Ovary (tissue), 9 donors: ENCODE data around the gene ZNF436. TPM values are rescaled to one million over a fixed set of nuclear protein-coding genes. Genes with fewer than 3 reads are reported as not detected.

Source experiments
- DNase-seq, 5 donors: peaks; one replicate each; pipeline ENCODE4 v3.0.0-alpha.2; 2019 to 2020
- H3K27ac ChIP-seq, 2 donors: fragments of 200-600 bp; one replicate each; pipeline versions ENCODE4 v1.5.1 to v1.8.0; 2019 to 2022
- H3K27me3 ChIP-seq: fragments of 200-600 bp; one replicate; pipeline ENCODE4 v1.8.0; 2022
- H3K36me3 ChIP-seq: fragments of 200-600 bp; sonication (generic); one replicate; pipeline ENCODE4 v1.5.1; 2019
- H3K4me1 ChIP-seq: one replicate; pipeline ENCODE4 v1.8.1; 2013; ENCODE audit warnings: mild to moderate bottlenecking, moderate library complexity; ENCODE audit not compliant: insufficient read depth
- H3K4me3 ChIP-seq: fragments of 200-600 bp; sonication (generic); one replicate; pipeline ENCODE4 v1.5.1; 2017
- H3K9me3 ChIP-seq, 2 donors: fragments of 200-600 bp in 1 of 2; sonication (generic) in 1 of 2; one replicate each; pipeline versions ENCODE4 v1.5.1 to v1.8.1; 2013 to 2019; ENCODE audit warnings: mild to moderate bottlenecking in 1 of 2, moderate library complexity in 1 of 2
- CTCF ChIP-seq, 3 donors: fragments of 450-650 bp in 2 of 3; fragments of 200-600 bp in 1 of 3; IDR thresholded peaks; one replicate each; pipeline versions ENCODE4 v1.5.1 to v1.8.0; 2016 to 2022; ENCODE audit warnings: antibody characterized with exemption in 3 of 3, mild to moderate bottlenecking in 1 of 3
- EP300 ChIP-seq: sonication (generic); formaldehyde crosslinking; IDR thresholded peaks from one replicate; pipeline ENCODE4 v1.6.1; 2017; ENCODE audit warnings: antibody characterized with exemption
- POLR2A ChIP-seq: fragments of 450-650 bp; IDR thresholded peaks from one replicate; pipeline ENCODE4 v1.6.1; 2017; ENCODE audit warnings: antibody characterized with exemption, mild to moderate bottlenecking, moderate library complexity
- WGBS, 3 donors: extraction: QIAGEN DNeasy Blood & Tissue Kit in 1 of 3; methylation state at CpG; one replicate each; pipeline versions ENCODE4 v1.1.5 to v1.1.7; 2013 to 2017; 5-methylcytosine and 5-hydroxymethylcytosine counted together
- intact Hi-C, 4 donors: fragments of 100-400 bp; cut with DNase I; formaldehyde crosslinking; loops; one replicate each; pipeline versions ENCODE4 v1.11.0 to v1.15.1; 2022 to 2023
- polyA plus RNA-seq, 2 donors: library from polyadenylated mRNA; stranded (reverse); fragments of 200-250 nt in 1 of 2; fragments of 350-450 nt in 1 of 2; fragmentation: Illumina TruSeq in 1 of 2; extraction: RNeasy Lipid Tissue Mini Kit (QIAGEN cat#74804) in 1 of 2; gene quantifications; one replicate each; pipeline ENCODE4 v1.2.3, GENCODE V29; 2013 to 2014
- total RNA-seq, 7 donors: library from RNA; depleted of rRNA in 2 of 7; stranded (reverse); fragments of >200 nt in 2 of 7; fragmentation: NEBNext Ultra II Directional in 3 of 7; extraction: Animal tissue kit (Norgen Biotek cat#: 25700) in 3 of 7; gene quantifications; one replicate each; pipeline versions ENCODE4 v1.1.0 to v1.2.4, GENCODE V29; 2016 to 2023
- donor health status: DM: no; HTN: no; CAD: no; lungs with moderate emphysema.
- donor health status: DM: no; HTN: no; CAD: no.
- donor health status: Bipolar disorder and iron deficiency.
- donor health status: DM: yes; HTN: yes; CAD: no.
- donor health status: DM: no; HTN: no; CAD: no.
- donor health status: DM: yes; HTN: yes; CAD: no.

The ZNF436 gene
- total and polyA plus RNA-seq, 9 donors, result 16.5 to 43.1 (median 23.5) TPM

- Histone ChIP-seq H3K27ac (peak overlapping the region in 1 of 2 donors; percentile 49), H3K4me3 (no peak overlapping the region), H3K9me3 (no peaks in the 10 kb centered on the region), H3K27me3 (no peaks in the 10 kb centered on the region), H3K36me3 (no peaks in the 10 kb centered on the region), H3K4me1 (peaks cover 9% of the 10 kb centered on the region)
- DNase-seq, result no peak
- intact Hi-C loops, result loop anchor here in 1 of 4 donors (10.0 kb wide), 1 partner anchor 59 kb away; the partner anchor contains the start of gene HNRNPR
- TF ChIP-seq EP300, result no peak
- TF ChIP-seq CTCF (IDR thresholded peaks at IDR 0.05), result no peak
- TF ChIP-seq POLR2A, result no peak
- 47 to 55% (median 48%) methylated on average over 4 of the region's 4 CpGs for WGBS, 3 donors
Measured at GRCh38 chr1:23403355-23403734, 33.7 kb upstream of the ZNF436 start.

GRCh38 chr1:23403038-23403336, 33.4 kb upstream of the ZNF436 start:
- Histone ChIP-seq H3K4me3 (no peak overlapping the region), H3K27ac (peak overlapping the region in 1 of 2 donors; percentile 49), H3K9me3 (no peaks in the 10 kb centered on the region), H3K27me3 (no peaks in the 10 kb centered on the region), H3K4me1 (peaks cover 9% of the 10 kb centered on the region), H3K36me3 (no peaks in the 10 kb centered on the region)
- DNase-seq, result peak in 3 of 5 donors; percentile 31 to 60 (median 48)
- intact Hi-C loops, result loop anchor here in 1 of 4 donors (10.0 kb wide), 1 partner anchor 58 kb away; the partner anchor contains the start of gene HNRNPR
- WGBS, 3 donors, result 12 to 20% (median 17%) methylated on average over 6 of the region's 6 CpGs
- TF ChIP-seq EP300, result no peak
- TF ChIP-seq CTCF (IDR thresholded peaks at IDR 0.05), result no peak
- no peak for TF ChIP-seq POLR2A

GRCh38 chr1:23402286-23403037, 32.8 kb upstream of the ZNF436 start:
- Histone ChIP-seq H3K9me3 (no peaks in the 10 kb centered on the region), H3K27me3 (no peaks in the 10 kb centered on the region), H3K4me3 (no peak overlapping the region), H3K4me1 (peaks cover 9% of the 10 kb centered on the region), H3K27ac (peak overlapping the region in 1 of 2 donors; percentile 49), H3K36me3 (no peaks in the 10 kb centered on the region)
- no peak for DNase-seq
- intact Hi-C loops, result loop anchor here in 1 of 4 donors (10.0 kb wide), 1 partner anchor 58 kb away; the partner anchor contains the start of gene HNRNPR
- 80 to 85% (median 81%) methylated on average over 11 of the region's 11 CpGs for WGBS, 3 donors
- no peak for TF ChIP-seq POLR2A
- TF ChIP-seq CTCF (IDR thresholded peaks at IDR 0.05), result no peak
- no peak for TF ChIP-seq EP300

GRCh38 chr1:23401313-23401712, 31.7 kb upstream of the ZNF436 start:
- H3K4me1 ChIP-seq, result peaks cover 8% of the 10 kb centered on the region
- H3K9me3 ChIP-seq, result no peaks in the 10 kb centered on the region
- intact Hi-C loops, result loop anchor here in 1 of 4 donors (10.0 kb wide), 1 partner anchor 57 kb away; the partner anchor contains the start of gene HNRNPR
- WGBS, 3 donors, result 71 to 79% (median 73%) methylated on average over 6 of the region's 6 CpGs
- H3K4me3 ChIP-seq, result no peak overlapping the region
- TF ChIP-seq POLR2A (no peak), CTCF (IDR thresholded peaks at IDR 0.05) (no peak), EP300 (no peak)
- DNase-seq, result peak in 1 of 5 donors; percentile 16
- no peaks in the 10 kb centered on the region for H3K36me3 ChIP-seq
- H3K27me3 ChIP-seq, result no peaks in the 10 kb centered on the region
- H3K27ac ChIP-seq, result peak overlapping the region in 1 of 2 donors; percentile 34
